IPS-18a (cell line): Measurements from ENCODE around the gene C1QTNF6.

ENCODE experiments used
- H3K27ac ChIP-seq: one replicate; pipeline ENCODE4 v1.5.1; 2013; ENCODE audit warnings: low read length
- H3K27me3 ChIP-seq: one replicate; pipeline ENCODE4 v1.6.1; 2013; ENCODE audit warnings: mild to moderate bottlenecking, low read length; ENCODE audit not compliant: control insufficient read depth, insufficient read depth
- H3K36me3 ChIP-seq: one replicate; pipeline ENCODE4 v1.6.1; 2013; ENCODE audit warnings: low read depth, low read length; ENCODE audit not compliant: control insufficient read depth
- H3K4me1 ChIP-seq: one replicate; pipeline ENCODE4 v1.6.1; 2013; ENCODE audit warnings: low read depth, low read length; ENCODE audit not compliant: control insufficient read depth
- H3K4me3 ChIP-seq: one replicate; pipeline ENCODE4 v1.5.1; 2013; ENCODE audit warnings: low read length
- H3K9ac ChIP-seq: one replicate; pipeline ENCODE4 v1.6.1; 2013; ENCODE audit warnings: mild to moderate bottlenecking, low read length, moderate library complexity
- H3K9me3 ChIP-seq: one replicate; pipeline ENCODE4 v1.6.1; 2013; ENCODE audit warnings: low read depth, low read length; ENCODE audit not compliant: control insufficient read depth

C1QTNF6 gene

DNA sequence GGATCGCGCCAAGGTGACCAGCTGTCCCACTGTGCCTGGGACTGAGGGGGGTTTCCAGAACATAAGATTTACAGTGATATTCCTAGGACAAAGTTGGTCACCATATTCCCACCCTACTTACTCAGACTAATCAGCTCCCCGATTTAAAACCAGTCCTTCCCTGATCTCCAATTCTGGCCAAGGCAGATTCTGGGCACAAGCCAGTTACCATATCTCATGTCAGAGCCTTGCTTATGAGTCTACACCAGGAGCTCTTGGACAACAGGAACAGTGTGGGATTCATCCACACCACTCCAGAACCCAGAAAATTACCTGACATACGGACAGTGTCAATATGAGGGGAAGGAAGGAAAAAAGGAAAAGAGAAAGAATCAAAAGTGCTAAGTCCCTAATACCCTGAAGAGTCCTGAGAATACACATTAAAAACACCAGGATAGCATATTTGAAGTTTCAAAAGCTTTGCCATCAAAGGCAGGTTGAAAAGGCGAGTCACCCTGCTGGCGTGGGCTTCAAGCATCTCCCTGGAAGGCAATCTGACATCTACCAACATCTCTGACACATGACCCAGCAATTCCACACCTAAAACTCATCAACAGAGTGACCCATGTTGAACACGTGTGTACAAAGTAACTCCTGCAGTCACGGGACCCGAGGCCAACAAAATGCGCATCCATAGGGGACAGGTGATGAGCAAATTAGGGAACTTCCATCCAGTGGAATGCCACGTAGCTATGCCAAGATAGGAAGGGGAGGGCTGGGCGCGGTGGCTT lies 30.3 kb downstream of the C1QTNF6 start:
- H3K9ac ChIP-seq: no peak overlapping the region
- H3K36me3 ChIP-seq: no peaks in the 10 kb centered on the region
- no peaks in the 10 kb centered on the region for H3K27me3 ChIP-seq
- no peak overlapping the region for H3K4me3 ChIP-seq
- no peaks in the 10 kb centered on the region for H3K9me3 ChIP-seq
- H3K4me1 ChIP-seq: no peaks in the 10 kb centered on the region
- no peak overlapping the region for H3K27ac ChIP-seq

DNA sequence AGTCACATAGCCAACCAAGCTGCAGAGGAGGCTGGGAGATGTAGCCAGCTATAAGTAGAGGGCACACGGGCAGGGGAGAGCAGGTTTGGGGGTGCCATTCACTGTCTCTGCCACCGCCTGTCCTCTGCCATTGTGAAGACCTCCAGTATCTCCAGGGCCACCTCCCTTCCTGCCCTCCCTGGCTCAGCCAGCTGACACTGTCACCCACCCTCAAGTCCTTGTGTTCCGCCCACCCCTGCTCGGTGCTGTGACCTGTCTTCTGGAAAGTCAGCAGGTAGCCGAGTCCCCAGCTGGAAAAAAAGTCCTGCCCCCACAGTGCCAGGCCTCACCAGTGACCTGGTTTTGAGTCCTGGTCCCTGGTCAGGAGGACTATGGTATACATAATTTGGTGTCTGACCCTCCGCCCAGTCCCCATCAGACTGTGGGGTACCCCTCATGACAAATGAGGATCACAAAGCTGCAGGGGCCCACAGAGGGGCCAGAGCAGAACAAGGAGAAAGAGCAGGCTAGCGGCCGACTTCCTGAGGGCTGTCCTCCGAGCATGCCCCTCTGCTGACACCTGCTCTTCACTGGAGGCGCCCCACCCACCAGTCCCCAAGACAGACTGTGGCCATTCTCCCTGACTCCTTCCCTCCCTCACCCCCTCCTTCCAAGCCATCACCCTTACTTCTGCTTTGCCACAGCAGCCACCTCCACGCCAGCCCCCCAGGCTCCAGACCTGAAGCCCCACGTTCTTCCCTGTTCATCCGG lies 31.2 kb downstream of the C1QTNF6 start:
- H3K27ac ChIP-seq: no peak overlapping the region
- no peak overlapping the region for H3K9ac ChIP-seq
- H3K9me3 ChIP-seq: no peaks in the 10 kb centered on the region
- no peaks in the 10 kb centered on the region for H3K27me3 ChIP-seq
- H3K4me1 ChIP-seq: no peaks in the 10 kb centered on the region
- no peaks in the 10 kb centered on the region for H3K36me3 ChIP-seq
- H3K4me3 ChIP-seq: no peak overlapping the region

DNA sequence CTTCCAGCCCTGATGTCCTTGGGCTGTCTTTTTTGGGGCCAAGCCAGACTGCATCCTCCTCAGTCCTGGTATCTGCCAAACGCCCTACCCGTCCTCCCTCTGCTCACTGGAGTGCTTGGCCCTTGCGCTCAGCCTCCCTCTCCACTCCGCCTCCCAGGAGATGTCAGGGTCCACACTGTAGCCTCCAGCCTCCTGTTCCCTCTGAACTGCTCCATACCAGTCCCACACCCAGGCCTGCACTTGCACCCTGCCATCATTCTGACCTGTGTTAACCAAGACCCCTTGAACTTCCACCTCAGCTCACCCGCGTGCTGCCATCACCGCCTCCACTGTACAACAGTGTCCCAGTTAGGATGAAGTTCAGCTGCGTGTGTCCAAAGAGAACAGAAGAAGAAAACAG lies 32.1 kb downstream of the C1QTNF6 start:
- H3K27me3 ChIP-seq: no peaks in the 10 kb centered on the region
- no peak overlapping the region for H3K9ac ChIP-seq
- no peak overlapping the region for H3K4me3 ChIP-seq
- no peaks in the 10 kb centered on the region for H3K4me1 ChIP-seq
- no peaks in the 10 kb centered on the region for H3K9me3 ChIP-seq
- H3K27ac ChIP-seq: no peak overlapping the region
- H3K36me3 ChIP-seq: no peaks in the 10 kb centered on the region

DNA sequence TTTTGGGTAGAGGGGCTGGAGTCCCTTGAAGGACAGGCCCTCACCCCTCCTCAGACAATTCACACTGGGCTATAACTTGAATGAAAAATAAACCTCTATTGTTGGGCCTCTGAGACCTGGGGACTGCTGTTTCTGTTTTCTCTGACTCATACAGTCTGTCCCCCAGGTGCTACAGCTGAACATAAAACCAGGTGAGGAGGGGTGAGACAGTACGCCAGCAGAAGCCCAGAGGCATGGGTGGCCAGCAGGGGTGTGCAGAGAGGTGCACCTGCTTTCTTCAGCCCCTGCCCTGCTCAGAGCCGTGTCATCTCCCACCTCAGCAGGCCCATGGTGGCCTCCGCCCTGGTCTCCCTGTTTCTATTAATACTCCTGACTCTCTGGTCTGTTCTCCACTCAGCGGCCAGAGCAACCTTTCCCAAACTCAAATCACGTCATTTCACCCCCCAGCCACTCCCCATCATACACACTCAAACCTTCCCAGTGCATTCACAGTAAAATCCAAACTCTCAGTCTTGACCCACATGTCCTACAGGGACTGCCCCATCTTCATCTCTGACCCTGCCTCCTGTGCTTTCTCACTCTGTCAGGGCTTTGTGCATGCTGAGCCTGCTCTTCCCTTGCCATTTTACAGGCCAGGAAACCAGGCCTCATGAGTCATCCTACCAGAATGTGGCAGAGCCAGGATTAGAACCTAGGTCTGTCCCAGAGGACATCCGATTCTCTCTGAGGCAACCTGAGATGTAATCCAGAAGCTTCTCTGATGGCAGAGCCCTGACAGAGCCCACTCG lies 32.9 kb downstream of the C1QTNF6 start:
- H3K9me3 ChIP-seq: no peaks in the 10 kb centered on the region
- no peak overlapping the region for H3K4me3 ChIP-seq
- no peaks in the 10 kb centered on the region for H3K27me3 ChIP-seq
- no peaks in the 10 kb centered on the region for H3K36me3 ChIP-seq
- H3K4me1 ChIP-seq: no peaks in the 10 kb centered on the region
- H3K27ac ChIP-seq: no peak overlapping the region
- no peak overlapping the region for H3K9ac ChIP-seq

DNA sequence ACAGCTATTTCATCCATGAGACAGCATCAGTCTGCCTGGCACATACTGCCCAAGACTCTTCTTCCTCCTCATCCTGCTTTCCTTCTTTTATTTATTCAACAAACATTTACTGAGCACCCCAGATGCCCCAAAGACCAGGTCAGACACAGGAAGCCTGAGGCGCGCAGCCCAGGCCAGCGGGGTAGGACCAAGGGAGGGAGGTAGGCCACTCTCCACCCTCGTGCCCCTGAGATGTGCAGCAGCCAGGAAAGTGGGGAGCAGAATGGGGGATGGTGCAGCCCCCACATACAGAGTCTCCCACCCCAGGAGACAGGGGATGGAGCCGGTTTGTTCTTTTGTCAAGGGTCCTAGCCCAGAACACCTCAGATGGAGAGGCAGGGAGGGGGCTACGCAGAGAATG lies 34.1 kb downstream of the C1QTNF6 start:
- Histone ChIP-seq H3K9ac (no peak overlapping the region), H3K36me3 (no peaks in the 10 kb centered on the region), H3K4me1 (no peaks in the 10 kb centered on the region), H3K4me3 (no peak overlapping the region), H3K9me3 (no peaks in the 10 kb centered on the region), H3K27me3 (no peaks in the 10 kb centered on the region), H3K27ac (no peak overlapping the region)

DNA sequence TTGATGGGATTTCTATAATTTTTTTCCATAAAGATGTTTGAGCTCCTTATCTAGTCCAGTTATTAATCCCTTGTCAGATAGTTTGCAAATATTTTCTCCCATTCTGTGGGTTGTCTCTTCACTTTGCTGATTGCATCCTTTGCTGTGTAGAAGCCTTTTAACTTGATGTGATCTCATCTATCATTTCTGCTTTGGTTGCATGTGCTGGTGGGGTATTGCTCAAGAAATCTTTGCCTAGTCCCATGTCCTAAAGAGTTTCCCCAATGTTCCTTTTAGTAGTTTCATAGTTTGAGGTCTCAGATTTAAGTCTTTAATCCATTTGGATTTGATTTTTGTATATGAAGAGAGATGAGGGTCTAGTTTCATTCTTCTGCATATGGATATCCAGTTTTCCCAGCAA lies 36.6 kb downstream of the C1QTNF6 start:
- no peak overlapping the region for H3K9ac ChIP-seq
- H3K27ac ChIP-seq: no peak overlapping the region
- H3K9me3 ChIP-seq: no peaks in the 10 kb centered on the region
- H3K4me1 ChIP-seq: no peaks in the 10 kb centered on the region
- no peaks in the 10 kb centered on the region for H3K27me3 ChIP-seq
- no peaks in the 10 kb centered on the region for H3K36me3 ChIP-seq
- no peak overlapping the region for H3K4me3 ChIP-seq

DNA sequence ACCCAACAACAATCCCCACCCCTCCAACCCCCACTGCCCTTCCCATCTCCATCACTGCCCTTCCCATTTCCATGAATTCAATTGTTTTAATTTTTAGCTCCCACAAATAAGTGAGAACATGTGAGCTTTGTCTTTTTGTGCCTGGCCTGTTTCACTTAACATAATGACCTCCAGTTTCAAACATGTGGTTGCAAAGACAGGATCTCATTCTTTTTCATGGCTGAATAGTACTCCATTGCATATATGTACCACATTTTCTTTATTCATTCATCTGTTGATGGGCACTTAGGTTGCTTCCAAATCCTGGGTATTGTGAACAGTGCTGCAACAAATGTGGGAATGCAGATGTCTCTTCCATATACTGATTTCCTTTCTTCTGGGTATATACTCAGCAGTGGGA lies 37.3 kb downstream of the C1QTNF6 start:
- H3K36me3 ChIP-seq: no peaks in the 10 kb centered on the region
- H3K9ac ChIP-seq: no peak overlapping the region
- H3K27me3 ChIP-seq: no peaks in the 10 kb centered on the region
- no peaks in the 10 kb centered on the region for H3K9me3 ChIP-seq
- no peaks in the 10 kb centered on the region for H3K4me1 ChIP-seq
- no peak overlapping the region for H3K27ac ChIP-seq
- no peak overlapping the region for H3K4me3 ChIP-seq

DNA sequence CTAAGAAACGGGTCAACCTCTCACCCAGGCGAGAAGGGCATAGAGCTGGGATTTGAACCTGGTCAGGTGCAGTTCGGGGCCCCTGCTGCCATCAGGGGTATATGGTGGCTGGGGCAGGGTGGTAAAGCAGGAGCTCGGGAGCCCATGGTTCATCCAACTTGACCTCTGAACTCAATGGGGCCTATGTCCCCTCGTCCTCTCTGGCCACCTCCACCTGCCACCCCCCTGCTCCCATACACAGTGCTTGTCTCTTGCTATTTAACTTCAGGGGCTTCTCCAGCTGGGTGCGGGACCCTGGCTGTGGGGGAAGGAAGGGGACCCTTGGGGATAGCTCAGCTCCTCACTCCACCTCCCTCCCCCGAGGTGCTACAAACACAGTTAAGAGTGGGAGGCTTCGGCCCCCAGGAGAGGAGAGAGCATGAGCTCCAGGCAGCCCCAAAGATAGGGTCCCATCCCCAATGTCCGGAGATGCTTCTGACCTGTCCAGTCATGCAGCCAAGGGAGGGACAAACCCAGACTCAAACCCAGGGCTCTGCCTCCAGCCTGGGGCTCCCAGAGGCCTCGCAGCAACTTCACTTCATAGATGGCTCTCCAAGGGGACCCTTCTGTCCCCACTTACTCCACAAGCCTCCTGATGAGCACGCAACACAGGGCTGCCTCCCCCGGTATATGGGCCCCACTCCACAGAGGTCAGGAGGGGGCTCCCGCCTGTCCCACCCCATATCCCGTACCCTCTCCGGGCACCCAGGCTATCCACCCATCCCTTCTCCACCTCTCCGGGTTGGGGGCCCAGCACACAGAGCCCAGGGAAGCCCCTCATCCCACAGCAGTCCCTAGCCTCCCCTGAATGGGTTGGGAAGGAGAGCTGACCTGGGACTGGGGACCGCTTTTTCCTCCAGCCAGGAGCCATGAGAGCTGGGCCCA lies 39.0 kb downstream of the C1QTNF6 start:
- Histone ChIP-seq H3K27ac (no peak overlapping the region), H3K9ac (no peak overlapping the region), H3K9me3 (no peaks in the 10 kb centered on the region), H3K4me3 (no peak overlapping the region), H3K4me1 (no peaks in the 10 kb centered on the region), H3K36me3 (no peaks in the 10 kb centered on the region), H3K27me3 (no peaks in the 10 kb centered on the region)

DNA sequence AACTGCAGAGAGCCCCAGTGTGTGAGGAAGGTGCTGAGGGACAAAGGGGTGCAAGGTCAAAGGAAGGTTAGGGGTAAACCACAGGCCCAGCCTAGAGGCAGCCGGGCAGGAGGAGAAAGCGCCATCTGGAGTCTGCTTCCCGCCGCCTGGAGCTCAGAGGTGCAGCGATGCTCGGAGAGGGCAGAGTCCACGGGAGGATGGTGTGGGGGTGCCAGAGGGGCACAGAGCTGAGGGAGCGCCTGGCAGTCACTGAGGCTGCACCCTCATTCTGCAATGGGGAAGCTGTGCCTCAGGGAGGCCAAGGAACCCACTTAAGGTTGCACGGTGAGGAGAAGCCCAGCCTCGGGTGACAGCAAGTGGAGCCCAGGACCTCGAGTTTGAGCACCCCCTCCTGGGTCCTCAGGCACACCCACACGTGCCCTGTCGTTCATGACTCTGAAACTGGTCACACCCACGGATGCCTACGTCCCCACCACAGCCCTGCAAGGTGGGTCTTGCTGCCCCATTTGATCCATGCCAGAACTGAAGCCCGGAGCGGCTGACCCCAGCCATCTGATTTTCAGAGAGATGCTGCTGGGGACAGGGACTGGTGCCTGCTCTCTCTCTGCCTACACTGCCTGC lies 39.9 kb downstream of the C1QTNF6 start:
- no peak overlapping the region for H3K9ac ChIP-seq
- H3K36me3 ChIP-seq: no peaks in the 10 kb centered on the region
- no peaks in the 10 kb centered on the region for H3K4me1 ChIP-seq
- H3K4me3 ChIP-seq: no peak overlapping the region
- no peaks in the 10 kb centered on the region for H3K9me3 ChIP-seq
- no peak overlapping the region for H3K27ac ChIP-seq
- H3K27me3 ChIP-seq: no peaks in the 10 kb centered on the region

DNA sequence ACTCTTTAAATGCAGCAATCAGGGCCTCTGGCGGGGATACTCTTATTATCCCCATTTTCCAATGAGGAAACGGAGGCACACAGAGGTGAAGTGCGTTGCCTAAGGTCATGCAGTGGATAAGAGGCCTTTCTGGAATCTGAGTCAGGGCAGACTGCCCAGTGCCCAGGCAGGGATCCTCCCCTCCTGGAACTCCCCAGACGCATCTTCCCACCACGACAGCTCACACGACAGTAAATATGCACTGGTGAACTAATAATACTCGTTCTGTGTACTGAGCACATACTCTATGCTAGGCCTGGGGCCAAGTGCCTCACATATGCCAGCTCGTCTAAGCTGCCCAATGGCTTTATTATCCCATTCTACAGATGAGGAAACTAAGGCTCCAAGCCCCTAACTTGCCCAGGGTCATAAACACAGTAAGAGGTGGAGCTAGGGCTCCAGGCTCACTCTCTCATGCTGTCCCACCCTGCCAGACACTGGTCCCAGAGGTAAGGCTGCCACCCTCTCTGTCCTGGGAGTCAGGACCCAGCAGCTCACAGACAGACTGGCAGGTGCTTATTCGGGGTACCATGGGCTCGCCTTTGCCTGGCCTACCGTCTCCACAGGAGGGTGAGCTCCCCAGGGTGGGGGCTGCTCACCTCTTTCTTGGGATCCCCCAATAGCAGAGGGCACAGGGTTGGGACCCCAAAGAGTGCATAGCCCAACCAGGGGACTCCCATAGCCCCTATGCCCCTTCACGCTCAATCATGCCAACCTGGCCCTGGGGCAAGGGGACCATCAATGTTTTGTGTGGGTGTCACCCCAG lies 40.7 kb downstream of the C1QTNF6 start:
- no peak overlapping the region for H3K27ac ChIP-seq
- H3K27me3 ChIP-seq: no peaks in the 10 kb centered on the region

More for the DNA sequence above, 40.7 kb downstream of the C1QTNF6 start:
- Histone ChIP-seq H3K36me3 (no peaks in the 10 kb centered on the region), H3K9me3 (no peaks in the 10 kb centered on the region), H3K4me3 (no peak overlapping the region), H3K9ac (no peak overlapping the region), H3K4me1 (no peaks in the 10 kb centered on the region)
